Measurements from ENCODE around the gene NUS1. TPM values are rescaled to one million over a fixed set of nuclear protein-coding genes. Genes with fewer than 3 reads are reported as not detected.
"Not testable (repeated sequence)": the region's sequence is repeated elsewhere in the genome, so short reads cannot be mapped to it uniquely, and the experiment has no call there.

Gene NUS1
- total RNA-seq, 6 experiments from 2014 or later, result 19.6 to 23.4 (median 21.0) TPM

- Histone ChIP-seq H3K36me3 (no peaks in the 10 kb centered on the region), H3K27ac (no peak overlapping the region), H3K9me3 (no peaks in the 10 kb centered on the region), H3K4me1 (no peaks in the 10 kb centered on the region), H3K4me3 (no peak overlapping the region), H3K27me3 (no peaks in the 10 kb centered on the region)
- ATAC-seq (no peak), DNase-seq (no peak)
- intact Hi-C loops (cut with DNase I), result no loop called here
- no peak for TF ChIP-seq CTCF (IDR thresholded peaks at IDR 0.05)
- no peak for TF ChIP-seq POLR2A (IDR thresholded peaks at IDR 0.05)
Observed at GRCh38 chr6:117668736-117669135, 6.5 kb upstream of the NUS1 start.

- peak overlapping the region in 1 of 3 donors; percentile 18 for H3K27ac ChIP-seq
- no peak for ATAC-seq
- no peaks in the 10 kb centered on the region for H3K9me3 ChIP-seq
Observed at GRCh38 chr6:117674503-117674902, 766 bp upstream of the NUS1 start.

GRCh38 chr6:117675658-117676301 lies 511 bp downstream of the NUS1 start:
- peak overlapping the region; percentile 69 to 85 (median 73) for H3K4me3 ChIP-seq
- DNase-seq, result peak in 1 of 3 donors; percentile 34
- peak; percentile 58 to 75 (median 68) for ATAC-seq
- H3K27me3 ChIP-seq; H3K9me3 ChIP-seq; H3K36me3 ChIP-seq; intact Hi-C loops (cut with DNase I): not testable (repeated sequence)
- WGBS (ENCODE audit: insufficient coverage, low coverage, low lambda C conversion rate, missing lambda C conversion rate), result 0% methylated on average over 5 of the region's 62 CpGs
- H3K27ac ChIP-seq, result peak overlapping the region in 1 of 3 donors; percentile 64
- peaks cover 0 to 21% (median 5%) of the 10 kb centered on the region in 4 donors for H3K4me1 ChIP-seq

More at GRCh38 chr6:117674503-117674902, 766 bp upstream of the NUS1 start:
- WGBS (ENCODE audit: insufficient coverage, low coverage, low lambda C conversion rate, missing lambda C conversion rate), result 60% methylated on average over 9 of the region's 10 CpGs
- no peak for DNase-seq
- TF ChIP-seq POLR2A (IDR thresholded peaks at IDR 0.05) (no peak), CTCF (IDR thresholded peaks at IDR 0.05) (no peak)
- intact Hi-C loops (cut with DNase I), result no loop called here
- Histone ChIP-seq H3K4me3 (peak overlapping the region in 2 of 3 donors; percentile 73 to 85), H3K36me3 (no peaks in the 10 kb centered on the region), H3K4me1 (peaks cover 0 to 19% (median 5%) of the 10 kb centered on the region in 4 donors), H3K27me3 (no peaks in the 10 kb centered on the region)

GRCh38 chr6:117676577-117677218 lies 1.4 kb downstream of the NUS1 start:
- Histone ChIP-seq H3K4me3 (peak overlapping the region; percentile 69 to 85 (median 73)), H3K36me3 (no peaks in the 10 kb centered on the region), H3K27me3 (no peaks in the 10 kb centered on the region), H3K9me3 (no peaks in the 10 kb centered on the region), H3K27ac (no peak overlapping the region), H3K4me1 (peaks cover 0 to 29% (median 5%) of the 10 kb centered on the region in 4 donors)
- DNase-seq, result no peak
- TF ChIP-seq POLR2A (IDR thresholded peaks at IDR 0.05) (no peak), CTCF (IDR thresholded peaks at IDR 0.05) (no peak)
- intact Hi-C loops (cut with DNase I), result no loop called here
- no peak for ATAC-seq
- 61% methylated on average over 6 of the region's 6 CpGs for WGBS (ENCODE audit: insufficient coverage, low coverage, low lambda C conversion rate, missing lambda C conversion rate)

GRCh38 chr6:117677553-117678141 lies 2.4 kb downstream of the NUS1 start:
- Histone ChIP-seq H3K4me3 (no peak overlapping the region), H3K27me3 (no peaks in the 10 kb centered on the region), H3K36me3 (no peaks in the 10 kb centered on the region), H3K4me1 (peaks cover 0 to 33% (median 5%) of the 10 kb centered on the region in 4 donors), H3K27ac (peak overlapping the region in 1 of 3 donors; percentile 4), H3K9me3 (no peaks in the 10 kb centered on the region)
- intact Hi-C loops (cut with DNase I), result no loop called here
- DNase-seq, result no peak
- WGBS (ENCODE audit: insufficient coverage, low coverage, low lambda C conversion rate, missing lambda C conversion rate), result 45% methylated on average over 5 of the region's 5 CpGs
- TF ChIP-seq CTCF (IDR thresholded peaks at IDR 0.05) (no peak), POLR2A (IDR thresholded peaks at IDR 0.05) (no peak)
- ATAC-seq, result no peak
